SK-N-SH treated with all-trans-retinoic acid at 6 μM for 48 hours (cell line): Measurements from ENCODE around the gene GVQW3.

ENCODE experiments used
- ATAC-seq: fragments of 200-7000 bp; cut with Tn5 transposase; 3 replicates; pipeline ENCODE4 v1.9.1; 2020; ENCODE audit warnings: mild to moderate bottlenecking, moderate library complexity
- ARNTL ChIP-seq: fragments of 450-650 bp; formaldehyde crosslinking; IDR thresholded peaks from 2 replicates; pipeline ENCODE4 v1.5.0; 2020; ENCODE audit warnings: low read depth, mild to moderate bottlenecking, moderate library complexity, borderline replicate concordance
- BACH2 ChIP-seq: fragments of 250-450 bp; sonication (Bioruptor Pico); IDR thresholded peaks from 2 replicates; pipeline ENCODE4 v1.9.0; 2021; ENCODE audit warnings: mild to moderate bottlenecking, borderline replicate concordance
- CREB5 ChIP-seq: fragments of 250-450 bp; sonication (Bioruptor Pico); IDR thresholded peaks from 2 replicates; pipeline ENCODE4 v1.5.1; 2020; ENCODE audit warnings: low read depth, mild to moderate bottlenecking, moderate library complexity
- CSDC2 ChIP-seq: fragments of 250-450 bp; sonication (Bioruptor Pico); IDR thresholded peaks from 2 replicates; pipeline ENCODE4 v1.5.0; 2020; ENCODE audit warnings: mild to moderate bottlenecking, moderate library complexity
- CSRNP3 ChIP-seq: fragments of 250-450 bp; sonication (Bioruptor Pico); IDR thresholded peaks from 2 replicates; pipeline ENCODE4 v1.5.1; 2021; ENCODE audit warnings: mild to moderate bottlenecking, moderate library complexity
- ESRRG ChIP-seq: fragments of 250-450 bp; sonication (Bioruptor Pico); IDR thresholded peaks from 2 replicates; pipeline ENCODE4 v1.6.1; 2021; ENCODE audit warnings: mild to moderate bottlenecking
- GLIS3 ChIP-seq: fragments of 250-450 bp; sonication (Bioruptor Pico); IDR thresholded peaks from 2 replicates; pipeline ENCODE4 v1.5.0; 2020; ENCODE audit warnings: mild to moderate bottlenecking, moderate library complexity
- ISL1 ChIP-seq: fragments of 250-450 bp; sonication (Bioruptor Pico); IDR thresholded peaks from 2 replicates; pipeline ENCODE4 v2.1.2; 2022; ENCODE audit warnings: mild to moderate bottlenecking, moderate library complexity
- OSR1 ChIP-seq: fragments of 250-450 bp; sonication (Bioruptor Pico); IDR thresholded peaks from 2 replicates; pipeline ENCODE4 v1.8.0; 2022; ENCODE audit warnings: moderate library complexity, mild to moderate bottlenecking, inconsistent platforms
- PATZ1 ChIP-seq: fragments of 250-450 bp; sonication (Bioruptor Pico); IDR thresholded peaks from 2 replicates; pipeline ENCODE4 v1.8.0; 2020; ENCODE audit warnings: mild to moderate bottlenecking, moderate library complexity, borderline replicate concordance
- POU6F1 ChIP-seq: fragments of 250-450 bp; sonication (Bioruptor Pico); IDR thresholded peaks from 2 replicates; pipeline ENCODE4 v1.8.0; 2021; ENCODE audit warnings: low read depth, mild to moderate bottlenecking, moderate library complexity, borderline replicate concordance
- PPARA ChIP-seq: fragments of 250-450 bp; sonication (Bioruptor Pico); IDR thresholded peaks from 2 replicates; pipeline ENCODE4 v1.5.0; 2020; ENCODE audit warnings: mild to moderate bottlenecking, borderline replicate concordance
- RARB ChIP-seq: fragments of 250-450 bp; sonication (Bioruptor Pico); IDR thresholded peaks from 2 replicates; pipeline ENCODE4 v1.8.0; 2021; ENCODE audit warnings: mild to moderate bottlenecking, moderate library complexity
- SNAI2 ChIP-seq: fragments of 250-450 bp; sonication (Bioruptor Pico); IDR thresholded peaks from 2 replicates; pipeline ENCODE4 v1.5.0; 2020; ENCODE audit warnings: mild to moderate bottlenecking, moderate library complexity
- TCF4 ChIP-seq: fragments of 250-450 bp; sonication (Bioruptor Pico); IDR thresholded peaks from 2 replicates; pipeline ENCODE4 v1.8.0; 2021; ENCODE audit warnings: mild to moderate bottlenecking, moderate library complexity, borderline replicate concordance
- TOX ChIP-seq: fragments of 250-450 bp; sonication (Bioruptor Pico); IDR thresholded peaks from 2 replicates; pipeline ENCODE4 v1.8.0; 2021; ENCODE audit warnings: mild to moderate bottlenecking, moderate library complexity, borderline replicate concordance
- TSHZ2 ChIP-seq: fragments of 250-450 bp; sonication (Bioruptor Pico); IDR thresholded peaks from 2 replicates; pipeline ENCODE4 v1.5.0; 2020; ENCODE audit warnings: mild to moderate bottlenecking, moderate library complexity
- ZC3H10 ChIP-seq: fragments of 250-450 bp; sonication (Bioruptor Pico); IDR thresholded peaks from 2 replicates; pipeline ENCODE4 v1.5.1; 2021; ENCODE audit warnings: mild to moderate bottlenecking, moderate library complexity
- ZFP3 ChIP-seq: fragments of 250-450 bp; sonication (Bioruptor Pico); IDR thresholded peaks from 2 replicates; pipeline ENCODE4 v1.5.0; 2020; ENCODE audit warnings: mild to moderate bottlenecking, moderate library complexity
- ZFP30 ChIP-seq: fragments of 450-650 bp; formaldehyde crosslinking; IDR thresholded peaks from 2 replicates; pipeline ENCODE4 v1.5.0; 2022; ENCODE audit warnings: mild to moderate bottlenecking, moderate library complexity
- ZNF565 ChIP-seq: fragments of 450-650 bp; formaldehyde crosslinking; conservative IDR thresholded peaks from 2 replicates; pipeline ENCODE4 v1.5.0; 2020; ENCODE audit warnings: low read depth, mild to moderate bottlenecking, moderate library complexity
- ZNF70 ChIP-seq: fragments of 450-650 bp; formaldehyde crosslinking; IDR thresholded peaks from 2 replicates; pipeline ENCODE4 v1.5.0; 2020; ENCODE audit warnings: mild to moderate bottlenecking, moderate library complexity
- ZNF8 ChIP-seq: fragments of 450-650 bp; formaldehyde crosslinking; IDR thresholded peaks from 2 replicates; pipeline ENCODE4 v1.5.0; 2020; ENCODE audit warnings: mild to moderate bottlenecking, moderate library complexity

The GVQW3 gene

GRCh38 chr11:76455331-76455730 lies 74.2 kb downstream of the GVQW3 start:
- no peak for ATAC-seq
- TF ChIP-seq CSRNP3 (CRISPR knock-in tag) (no peak), CSDC2 (CRISPR knock-in tag) (no peak), TCF4 (CRISPR knock-in tag) (no peak), TOX (CRISPR knock-in tag) (no peak), OSR1 (CRISPR knock-in tag) (no peak), PATZ1 (CRISPR knock-in tag) (no peak), TSHZ2 (CRISPR knock-in tag) (no peak), GLIS3 (CRISPR knock-in tag) (no peak), POU6F1 (CRISPR knock-in tag) (no peak), PPARA (CRISPR knock-in tag) (no peak), ESRRG (CRISPR knock-in tag) (no peak), BACH2 (no peak), ZC3H10 (CRISPR knock-in tag) (no peak), ZNF8 (CRISPR knock-in tag) (no peak), ISL1 (no peak)

- ATAC-seq = no peak
- no peak for TF ChIP-seq TCF4 (CRISPR knock-in tag)
- no peak for TF ChIP-seq ZC3H10 (CRISPR knock-in tag)
- TF ChIP-seq ZNF8 (CRISPR knock-in tag) = no peak
- no peak for TF ChIP-seq ZFP30
- no peak for TF ChIP-seq ZNF565 (CRISPR knock-in tag)
- no peak for TF ChIP-seq GLIS3 (CRISPR knock-in tag)
- TF ChIP-seq CREB5 (CRISPR knock-in tag) = no peak
- no peak for TF ChIP-seq PPARA (CRISPR knock-in tag)
- no peak for TF ChIP-seq OSR1 (CRISPR knock-in tag)
Measured at GRCh38 chr11:76455931-76456330, 74.8 kb downstream of the GVQW3 start.

- no peak for TF ChIP-seq OSR1 (CRISPR knock-in tag)
- no peak for TF ChIP-seq ZNF565 (CRISPR knock-in tag)
- TF ChIP-seq CREB5 (CRISPR knock-in tag) = no peak
- TF ChIP-seq CSDC2 (CRISPR knock-in tag) = no peak
- no peak for TF ChIP-seq SNAI2 (CRISPR knock-in tag)
- TF ChIP-seq ARNTL (CRISPR knock-in tag) = no peak
- no peak for TF ChIP-seq ZNF70 (CRISPR knock-in tag)
- no peak for TF ChIP-seq ZFP3
- no peak for TF ChIP-seq RARB (CRISPR knock-in tag)
- TF ChIP-seq POU6F1 (CRISPR knock-in tag) = no peak
- no peak for TF ChIP-seq TCF4 (CRISPR knock-in tag)
- TF ChIP-seq ISL1 = no peak
- TF ChIP-seq ZC3H10 (CRISPR knock-in tag) = no peak
- TF ChIP-seq TOX (CRISPR knock-in tag) = no peak
- no peak for ATAC-seq
Measured at GRCh38 chr11:76456571-76456970, 75.4 kb downstream of the GVQW3 start.
